HEK293 (cell line): Measurements from ENCODE around the gene SPACA7.

Source experiments
- CTCF ChIA-PET: fragments of 350-600 bp; formaldehyde crosslinking; extraction: SDS; loops from one replicate; lab custom pipeline; 2021; ENCODE audit warnings: antibody characterized with exemption; lab: Yijun Ruan, JAX
- POLR2A ChIA-PET: fragments of 300-600 bp; formaldehyde crosslinking; extraction: SDS; loops from one replicate; lab custom pipeline; 2020; ENCODE audit warnings: antibody characterized with exemption, inconsistent platforms; lab: Yijun Ruan, JAX
- H3K27ac ChIP-seq: fragments of 200-500 bp; sonication (Bioruptor generic); 2 replicates; pipeline ENCODE4 v1.5.1; 2014; ENCODE audit warnings: low read depth, low read length, control low read depth, inconsistent platforms; ENCODE audit errors: extremely low read depth
- H3K36me3 ChIP-seq, 2 experiments: fragments of 200-500 bp in 1 of 2; sonication (Bioruptor generic) in 1 of 2; 1 replicate in 1 of 2; 2 replicates in 1 of 2; pipeline ENCODE4 v1.5.1; 2014 to 2017; ENCODE audit warnings: inconsistent platforms in 2 of 2, low read length in 2 of 2; ENCODE audit not compliant: control insufficient read depth in 2 of 2, insufficient read depth in 1 of 2
- H3K4me1 ChIP-seq: fragments of 200-500 bp; sonication (Bioruptor generic); 2 replicates; pipeline ENCODE4 v1.5.1; 2014; ENCODE audit warnings: mild to moderate bottlenecking, low read length, inconsistent platforms; ENCODE audit not compliant: control insufficient read depth, insufficient read depth
- H3K4me3 ChIP-seq: 2 replicates; pipeline ENCODE4 v1.5.1; 2011; ENCODE audit warnings: low read depth, mild to moderate bottlenecking, control low read depth, low read length, moderate library complexity
- H3K9me3 ChIP-seq: fragments of 200-500 bp; sonication (Bioruptor generic); 2 replicates; pipeline ENCODE4 v1.5.1; 2014; ENCODE audit warnings: low read depth, low read length, inconsistent platforms; ENCODE audit not compliant: control insufficient read depth, insufficient read depth
- CTCF ChIP-seq: fragments of 450-650 bp; formaldehyde crosslinking; IDR thresholded peaks from 2 replicates; pipeline ENCODE4 v1.5.1; 2016; ENCODE audit warnings: missing biosample characterization, missing genetic modification characterization
- FEZF1 ChIP-seq: fragments of 450-650 bp; formaldehyde crosslinking; IDR thresholded peaks from 2 replicates; pipeline ENCODE4 v1.5.1; 2016; ENCODE audit warnings: missing biosample characterization, missing genetic modification characterization
- RBAK ChIP-seq: fragments of 450-650 bp; formaldehyde crosslinking; IDR thresholded peaks from 2 replicates; pipeline ENCODE4 v1.5.1; 2016; ENCODE audit warnings: missing biosample characterization, missing genetic modification characterization
- SALL2 ChIP-seq: fragments of 450-650 bp; formaldehyde crosslinking; IDR thresholded peaks from 2 replicates; pipeline ENCODE4 v1.5.0; 2017; ENCODE audit warnings: missing biosample characterization, mild to moderate bottlenecking, missing genetic modification characterization, borderline replicate concordance
- ZEB2 ChIP-seq: fragments of 450-650 bp; formaldehyde crosslinking; IDR thresholded peaks from 2 replicates; pipeline ENCODE4 v1.5.1; 2016; ENCODE audit warnings: missing biosample characterization, missing genetic modification characterization
- ZIC2 ChIP-seq: fragments of 450-650 bp; formaldehyde crosslinking; IDR thresholded peaks from 2 replicates; pipeline ENCODE4 v1.5.1; 2016; ENCODE audit warnings: missing biosample characterization, missing genetic modification characterization
- ZNF112 ChIP-seq: fragments of 450-650 bp; formaldehyde crosslinking; IDR thresholded peaks from 2 replicates; pipeline ENCODE4 v1.5.0; 2017; ENCODE audit warnings: missing biosample characterization, missing genetic modification characterization
- ZNF133 ChIP-seq: fragments of 450-650 bp; formaldehyde crosslinking; IDR thresholded peaks from 2 replicates; pipeline ENCODE4 v1.5.1; 2016; ENCODE audit warnings: missing biosample characterization, missing genetic modification characterization
- ZNF148 ChIP-seq: fragments of 450-650 bp; formaldehyde crosslinking; IDR thresholded peaks from 2 replicates; pipeline ENCODE4 v1.5.0; 2017; ENCODE audit warnings: missing biosample characterization, missing genetic modification characterization, borderline replicate concordance
- ZNF223 ChIP-seq: fragments of 450-650 bp; formaldehyde crosslinking; IDR thresholded peaks from 2 replicates; pipeline ENCODE4 v1.5.1; 2016; ENCODE audit warnings: missing biosample characterization, missing genetic modification characterization
- ZNF24 ChIP-seq: fragments of 450-650 bp; formaldehyde crosslinking; IDR thresholded peaks from 2 replicates; pipeline ENCODE4 v1.5.1; 2016; ENCODE audit warnings: missing biosample characterization, missing genetic modification characterization
- ZNF366 ChIP-seq: fragments of 450-650 bp; formaldehyde crosslinking; conservative IDR thresholded peaks from 2 replicates; pipeline ENCODE4 v1.5.1; 2016; ENCODE audit warnings: missing biosample characterization, missing genetic modification characterization
- ZNF571 ChIP-seq: fragments of 450-650 bp; formaldehyde crosslinking; IDR thresholded peaks from 2 replicates; pipeline ENCODE4 v1.5.0; 2017; ENCODE audit warnings: missing biosample characterization, missing genetic modification characterization
- ZNF600 ChIP-seq: fragments of 450-650 bp; formaldehyde crosslinking; IDR thresholded peaks from 2 replicates; pipeline ENCODE4 v1.5.1; 2016; ENCODE audit warnings: missing biosample characterization, missing genetic modification characterization
- ZNF624 ChIP-seq: fragments of 450-650 bp; formaldehyde crosslinking; IDR thresholded peaks from 2 replicates; pipeline ENCODE4 v1.5.1; 2017; ENCODE audit warnings: missing biosample characterization, missing genetic modification characterization
- ZNF645 ChIP-seq: fragments of 450-650 bp; formaldehyde crosslinking; IDR thresholded peaks from 2 replicates; pipeline ENCODE4; 2016; ENCODE audit warnings: missing biosample characterization, missing genetic modification characterization
- ZNF660 ChIP-seq: fragments of 450-650 bp; IDR thresholded peaks from 2 replicates; pipeline ENCODE4 v1.5.1; 2018; ENCODE audit warnings: missing biosample characterization, mild to moderate bottlenecking, missing genetic modification characterization
- ZNF677 ChIP-seq: fragments of 450-650 bp; IDR thresholded peaks from 2 replicates; pipeline ENCODE4 v1.5.0; 2018; ENCODE audit warnings: missing biosample characterization, mild to moderate bottlenecking, missing genetic modification characterization, moderate library complexity
- ZNF692 ChIP-seq: fragments of 450-650 bp; formaldehyde crosslinking; IDR thresholded peaks from 2 replicates; pipeline ENCODE4 v1.5.1; 2016; ENCODE audit warnings: missing biosample characterization, missing genetic modification characterization
- ZNF747 ChIP-seq: fragments of 450-650 bp; formaldehyde crosslinking; IDR thresholded peaks from 2 replicates; pipeline ENCODE4 v1.5.1; 2016; ENCODE audit warnings: missing biosample characterization, missing genetic modification characterization
- ZNF791 ChIP-seq: fragments of 450-650 bp; formaldehyde crosslinking; IDR thresholded peaks from 2 replicates; pipeline ENCODE4 v1.5.1; 2016; ENCODE audit warnings: missing biosample characterization, missing genetic modification characterization

Gene SPACA7

GRCh38 chr13:112434032-112434431, 57.9 kb downstream of the SPACA7 start:
- H3K9me3 ChIP-seq, result no peaks in the 10 kb centered on the region
- TF ChIP-seq ZEB2 (no peak), ZNF645 (tag by site-specific recombination) (no peak), RBAK (no peak)
- ChIA-PET CTCF (interaction anchor here (0.7 to 1.6 kb wide), 2 partner anchors 9 to 441 kb away, joined by 3 to 6 read pairs; no protein-coding TSS in a partner anchor), POLR2A (no interaction called here)
- no peaks in the 10 kb centered on the region for H3K36me3 ChIP-seq
- no peak overlapping the region for H3K27ac ChIP-seq
- H3K4me1 ChIP-seq, result no peaks in the 10 kb centered on the region
- no peak overlapping the region for H3K4me3 ChIP-seq

GRCh38 chr13:112434937-112435523, 58.9 kb downstream of the SPACA7 start:
- ChIA-PET POLR2A (no interaction called here), CTCF (interaction anchor here (1.6 kb wide), 1 partner anchor 8 kb away, joined by 6 read pairs; no protein-coding TSS in a partner anchor)
- Histone ChIP-seq H3K27ac (no peak overlapping the region), H3K36me3 (no peaks in the 10 kb centered on the region), H3K4me3 (no peak overlapping the region), H3K9me3 (no peaks in the 10 kb centered on the region), H3K4me1 (no peaks in the 10 kb centered on the region)
- no peak for TF ChIP-seq ZEB2
- no peak for TF ChIP-seq FEZF1 (tag by site-specific recombination)
- no peak for TF ChIP-seq ZNF366 (tag by site-specific recombination)
- TF ChIP-seq ZNF133 (tag by site-specific recombination), result no peak
- TF ChIP-seq ZNF24 (tag by site-specific recombination), result no peak
- no peak for TF ChIP-seq CTCF
- no peak for TF ChIP-seq ZNF692
- no peak for TF ChIP-seq ZNF600 (tag by site-specific recombination)

- Histone ChIP-seq H3K4me1 (no peaks in the 10 kb centered on the region), H3K27ac (no peak overlapping the region), H3K36me3 (no peaks in the 10 kb centered on the region), H3K9me3 (no peaks in the 10 kb centered on the region), H3K4me3 (no peak overlapping the region)
- TF ChIP-seq ZNF747 (tag by site-specific recombination), result no peak
- no peak for TF ChIP-seq ZNF677 (tag by site-specific recombination)
- TF ChIP-seq ZNF112 (tag by site-specific recombination), result no peak
- TF ChIP-seq ZNF791 (tag by site-specific recombination), result no peak
- TF ChIP-seq ZNF133 (tag by site-specific recombination), result no peak
- TF ChIP-seq ZNF223 (tag by site-specific recombination), result no peak
- no peak for TF ChIP-seq ZNF571 (tag by site-specific recombination)
- no peak for TF ChIP-seq SALL2 (tag by site-specific recombination)
- no peak for TF ChIP-seq ZNF624
- TF ChIP-seq ZIC2 (tag by site-specific recombination), result no peak
- TF ChIP-seq ZNF660 (tag by site-specific recombination), result no peak
- no peak for TF ChIP-seq ZNF148 (tag by site-specific recombination)
- POLR2A ChIA-PET, result no interaction called here
- CTCF ChIA-PET, result no interaction called here
Measured at GRCh38 chr13:112435973-112436372, 59.8 kb downstream of the SPACA7 start.
